Endothelial cell of umbilical vein (primary cell): ENCODE results near the gene KRTAP10-6. TPM values are rescaled to one million over a fixed set of nuclear protein-coding genes. Genes with fewer than 3 reads are reported as not detected.

ENCODE experiments used
- BruUV-seq: library from RNA; stranded (reverse); fragments of 400-500 nt; replicated peaks from 2 replicates; lab custom pipeline; 2021; lab: Mats Ljungman, UMichigan
- CTCF ChIA-PET: fragments of 300-600, 350-600 bp; sonication (Branson Sonifier 250); formaldehyde crosslinking; loops from one replicate; lab custom pipeline; 2021; ENCODE audit warnings: antibody characterized with exemption, inconsistent platforms; lab: Charles Lee
- POLR2A ChIA-PET: fragments of 300-600, 350-600 bp; sonication (Branson Sonifier 250); formaldehyde crosslinking; loops from one replicate; lab custom pipeline; 2021; ENCODE audit warnings: antibody characterized with exemption, inconsistent platforms; lab: Charles Lee
- DNase-seq: peaks from one replicate; pipeline ENCODE4 v3.0.0-alpha.2; 2011; ENCODE audit warnings: low read depth, low spot score
- FAIRE-seq: peaks from 2 replicates; lab custom pipeline; 2011; peaks lifted over from hg19 to GRCh38; lab: Jason Lieb, UNC
- H2AFZ ChIP-seq: 2 replicates; pipeline ENCODE4 v1.6.0; 2012; ENCODE audit warnings: low read depth, low read length, control low read depth, inconsistent platforms
- H3K27ac ChIP-seq: 2 replicates; pipeline ENCODE4 v1.5.1; 2011; ENCODE audit warnings: low read depth, mild to moderate bottlenecking, control low read depth, low read length, moderate library complexity; ENCODE audit not compliant: insufficient read depth
- H3K27me3 ChIP-seq, 2 experiments: 2 replicates each; pipeline versions ENCODE4 v1.6.0 to v1.6.1; 2011; ENCODE audit warnings: low read length in 2 of 2, mixed read lengths in 1 of 2; ENCODE audit not compliant: control insufficient read depth in 2 of 2, insufficient read depth in 2 of 2
- H3K36me3 ChIP-seq, 2 experiments: 2 replicates in 1 of 2; 3 replicates in 1 of 2; pipeline ENCODE4 v1.5.1; 2011; ENCODE audit warnings: low read length in 2 of 2, mild to moderate bottlenecking in 1 of 2, moderate library complexity in 1 of 2; ENCODE audit not compliant: control insufficient read depth in 2 of 2, insufficient read depth in 2 of 2; ENCODE audit errors: extremely low read depth in 1 of 2
- H3K4me1 ChIP-seq: 3 replicates; pipeline ENCODE4 v1.5.1; 2011; ENCODE audit warnings: mild to moderate bottlenecking, low read length; ENCODE audit not compliant: control insufficient read depth, insufficient read depth; ENCODE audit errors: extremely low read depth
- H3K4me2 ChIP-seq: 2 replicates; pipeline ENCODE4 v1.6.1; 2011; ENCODE audit warnings: low read length, control low read depth, mixed read lengths; ENCODE audit not compliant: insufficient read depth
- H3K4me3 ChIP-seq, 3 experiments: fragments of 200-600 bp in 1 of 3; sonication (generic), shearing (Covaris generic) in 1 of 3; replicated peaks in 1 of 3; 2 replicates each; pipeline ENCODE4 v1.5.1; 2011 to 2016; ENCODE audit warnings: control low read depth in 3 of 3, low read length in 3 of 3, mild to moderate bottlenecking in 2 of 3, inconsistent platforms in 1 of 3, low read depth in 1 of 3, moderate library complexity in 1 of 3; ENCODE audit not compliant: insufficient read depth in 1 of 3
- H3K79me2 ChIP-seq: 2 replicates; pipeline ENCODE4 v1.6.0; 2012; ENCODE audit warnings: low read length, inconsistent platforms; ENCODE audit not compliant: control insufficient read depth, insufficient read depth
- H3K9ac ChIP-seq: replicated peaks from 2 replicates; pipeline ENCODE3; 2011; ENCODE audit warnings: low read length, control low read depth; ENCODE audit not compliant: insufficient read depth; ENCODE audit errors: extremely low read depth
- H3K9me1 ChIP-seq: replicated peaks from 3 replicates; pipeline ENCODE4 v1.6.0; 2011; ENCODE audit warnings: mild to moderate bottlenecking, low read length; ENCODE audit not compliant: control insufficient read depth, insufficient read depth; ENCODE audit errors: extremely low read depth
- H3K9me3 ChIP-seq: replicated peaks from 2 replicates; pipeline ENCODE4 v1.5.1; 2012; ENCODE audit warnings: low read length, inconsistent platforms; ENCODE audit not compliant: control insufficient read depth, insufficient read depth
- H4K20me1 ChIP-seq: replicated peaks from 2 replicates; pipeline ENCODE3; 2011; ENCODE audit warnings: mild to moderate bottlenecking, low read length; ENCODE audit not compliant: control insufficient read depth, insufficient read depth; ENCODE audit errors: extremely low read depth
- EZH2 ChIP-seq: IDR thresholded peaks from 2 replicates; pipeline ENCODE4 v1.6.1; 2012; ENCODE audit warnings: borderline replicate concordance, low read depth, mild to moderate bottlenecking, moderate library complexity, low read length, inconsistent platforms; ENCODE audit not compliant: severe bottlenecking
- FOS ChIP-seq: IDR thresholded peaks from 2 replicates; pipeline ENCODE4 v1.6.1; 2011; ENCODE audit warnings: mild to moderate bottlenecking, low read length, moderate library complexity, borderline replicate concordance; ENCODE audit not compliant: insufficient read depth
- GATA2 ChIP-seq: IDR thresholded peaks from 2 replicates; pipeline ENCODE4 v1.7.0; 2011; ENCODE audit warnings: low read depth, mild to moderate bottlenecking, moderate library complexity, mixed read lengths, low read length; ENCODE audit not compliant: insufficient read length, insufficient read depth
- JUN ChIP-seq: IDR thresholded peaks from 2 replicates; pipeline ENCODE4 v1.6.1; 2011; ENCODE audit warnings: borderline replicate concordance, low read depth; ENCODE audit not compliant: insufficient read length, insufficient read depth
- MYC ChIP-seq: IDR thresholded peaks from one replicate; pipeline ENCODE4 v1.6.1; 2011; ENCODE audit warnings: mild to moderate bottlenecking, low read depth, low read length
- POLR2A ChIP-seq: IDR thresholded peaks from 2 replicates; pipeline ENCODE4 v1.6.1; 2012; ENCODE audit warnings: low read depth, mild to moderate bottlenecking, control low read depth, low read length
- POLR2AphosphoS5 ChIP-seq: IDR thresholded peaks from 2 replicates; pipeline ENCODE4 v1.6.1; 2012; ENCODE audit warnings: low read depth, mild to moderate bottlenecking, control low read depth, low read length, moderate library complexity; ENCODE audit not compliant: insufficient read depth
- dilution Hi-C: fragments of 300-500 bp; cut with MboI; formaldehyde crosslinking; loops from one replicate; pipeline ENCODE4 v1.15.0; 2019; ENCODE audit warnings: low sequenced_read_pairs; ENCODE audit not compliant: extremely low pct_ligation_motif_present
- intact Hi-C: fragments of 100-400 bp; cut with micrococcal nuclease; formaldehyde crosslinking; loops from one replicate; pipeline ENCODE4 v1.10.0; 2022
- polyA plus RNA-seq, 4 experiments: library from polyadenylated mRNA; depleted of rRNA in 3 of 4; stranded (reverse) in 3 of 4; unstranded in 1 of 4; fragments of >200 nt; gene quantifications; 2 replicates each; pipeline versions ENCODE4 v1.2.1 to v1.2.3, GENCODE V29; 2011 to 2012; ENCODE audit warnings: missing spikeins in 1 of 4
- total RNA-seq: library from RNA; stranded (reverse); gene quantifications from 2 replicates; pipeline ENCODE4 v1.2.3, GENCODE V29; 2021
- TF ChIP-seq, protein P1 (sequence below): IDR thresholded peaks from 2 replicates; pipeline ENCODE4 v1.6.1; 2011; ENCODE audit not compliant: insufficient read depth, insufficient read length
- TF ChIP-seq, protein P2 (sequence below), 2 donors: IDR thresholded peaks; 1 replicate in 1 of 2; 2 replicates in 1 of 2; pipeline ENCODE4 v1.5.1; 2011; ENCODE audit warnings: low read length in 2 of 2, mild to moderate bottlenecking in 2 of 2, moderate library complexity in 2 of 2, control low read depth in 1 of 2, inconsistent platforms in 1 of 2, low read depth in 1 of 2; ENCODE audit not compliant: insufficient read depth in 1 of 2; ENCODE audit errors: extremely low read depth in 1 of 2

Gene KRTAP10-6
- total and polyA plus RNA-seq, 2 donors (not counting 3 experiments of a cell fraction or from before 2014, with no cell fraction given): not detected

DNA sequence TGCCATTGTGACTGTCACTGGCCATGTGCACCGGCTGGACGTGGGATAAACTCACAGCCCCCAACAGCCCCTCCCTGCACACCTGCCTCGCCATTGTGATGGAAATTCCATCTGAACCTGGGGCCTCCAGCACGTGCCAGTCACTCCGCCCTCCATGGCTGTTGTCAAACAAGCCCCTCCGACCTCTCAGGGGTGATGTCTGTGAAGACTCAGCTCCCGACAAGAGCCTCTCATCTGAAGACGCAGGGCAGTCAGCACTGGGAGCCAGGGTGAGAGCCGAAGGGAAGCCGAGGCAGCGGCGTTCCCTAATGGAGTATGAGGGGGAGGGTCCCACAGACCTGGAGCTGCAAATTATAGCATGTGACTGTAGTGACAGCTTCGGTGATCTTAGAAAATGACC is 39.6 kb downstream of the KRTAP10-6 start:
- no TSS peak for BruUV-seq
- H3K9me3 ChIP-seq: no peaks in the 10 kb centered on the region
- no peak overlapping the region for H3K9ac ChIP-seq
- intact Hi-C loops (no loop called here), dilution Hi-C loops (no loop called here)
- TF ChIP-seq GATA2: no peak
- TF ChIP-seq EZH2: no peak
- H3K4me1 ChIP-seq: no peaks in the 10 kb centered on the region
- DNase-seq (no peak), FAIRE-seq (no peak)
- H3K27ac ChIP-seq: no peak overlapping the region
- H2AFZ ChIP-seq: no peak overlapping the region
- peaks cover 4% of the 10 kb centered on the region in 2 experiments for H3K27me3 ChIP-seq
- H3K36me3 ChIP-seq: no peaks in the 10 kb centered on the region
- no peaks in the 10 kb centered on the region for H4K20me1 ChIP-seq
- no peaks in the 10 kb centered on the region for H3K9me1 ChIP-seq
- H3K79me2 ChIP-seq: no peaks in the 10 kb centered on the region
- H3K4me3 ChIP-seq: no peak overlapping the region
- ChIA-PET CTCF (no interaction called here), POLR2A (no interaction called here)
- no peak overlapping the region for H3K4me2 ChIP-seq

DNA sequence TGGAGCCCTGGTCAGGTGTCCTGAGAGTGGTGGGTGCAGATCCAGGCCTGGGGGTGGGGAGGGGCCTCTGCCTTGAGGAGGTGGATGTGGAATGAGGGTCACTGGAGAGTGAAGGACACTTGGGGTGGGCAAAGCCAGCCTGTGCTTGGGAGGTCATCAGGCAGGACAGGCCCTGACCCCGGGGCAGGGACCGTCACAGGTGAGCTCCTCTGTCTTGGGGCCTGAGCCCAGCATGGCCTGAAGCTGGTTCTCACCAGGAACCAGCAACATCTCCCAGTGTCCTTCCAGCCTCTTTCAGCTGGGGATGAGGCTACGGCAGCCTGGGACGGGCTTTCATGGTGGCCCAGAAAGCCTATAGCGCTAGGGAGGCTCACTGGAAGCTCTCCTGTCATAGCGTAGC is 40.2 kb downstream of the KRTAP10-6 start:
- no peaks in the 10 kb centered on the region for H3K4me1 ChIP-seq
- H4K20me1 ChIP-seq: no peaks in the 10 kb centered on the region
- no peak overlapping the region for H3K4me2 ChIP-seq
- CTCF ChIA-PET: no interaction called here
- FAIRE-seq: no peak
- no peak for DNase-seq
- no peaks in the 10 kb centered on the region for H3K9me3 ChIP-seq
- H3K79me2 ChIP-seq: no peaks in the 10 kb centered on the region
- no peak overlapping the region for H3K9ac ChIP-seq
- H3K9me1 ChIP-seq: no peaks in the 10 kb centered on the region
- peaks cover 5 to 6% of the 10 kb centered on the region in 2 experiments for H3K27me3 ChIP-seq
- H3K27ac ChIP-seq: no peak overlapping the region
- BruUV-seq: no TSS peak
- no peak overlapping the region for H2AFZ ChIP-seq
- POLR2A ChIA-PET: no interaction called here
- intact Hi-C loops (no loop called here), dilution Hi-C loops (no loop called here)
- TF ChIP-seq, protein P1, sequence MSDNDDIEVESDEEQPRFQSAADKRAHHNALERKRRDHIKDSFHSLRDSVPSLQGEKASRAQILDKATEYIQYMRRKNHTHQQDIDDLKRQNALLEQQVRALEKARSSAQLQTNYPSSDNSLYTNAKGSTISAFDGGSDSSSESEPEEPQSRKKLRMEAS: no peak
- TF ChIP-seq POLR2AphosphoS5 (no peak), JUN (no peak), FOS (no peak), EZH2 (no peak), GATA2 (no peak), POLR2A (no peak), MYC (no peak)
- TF ChIP-seq, protein P2, sequence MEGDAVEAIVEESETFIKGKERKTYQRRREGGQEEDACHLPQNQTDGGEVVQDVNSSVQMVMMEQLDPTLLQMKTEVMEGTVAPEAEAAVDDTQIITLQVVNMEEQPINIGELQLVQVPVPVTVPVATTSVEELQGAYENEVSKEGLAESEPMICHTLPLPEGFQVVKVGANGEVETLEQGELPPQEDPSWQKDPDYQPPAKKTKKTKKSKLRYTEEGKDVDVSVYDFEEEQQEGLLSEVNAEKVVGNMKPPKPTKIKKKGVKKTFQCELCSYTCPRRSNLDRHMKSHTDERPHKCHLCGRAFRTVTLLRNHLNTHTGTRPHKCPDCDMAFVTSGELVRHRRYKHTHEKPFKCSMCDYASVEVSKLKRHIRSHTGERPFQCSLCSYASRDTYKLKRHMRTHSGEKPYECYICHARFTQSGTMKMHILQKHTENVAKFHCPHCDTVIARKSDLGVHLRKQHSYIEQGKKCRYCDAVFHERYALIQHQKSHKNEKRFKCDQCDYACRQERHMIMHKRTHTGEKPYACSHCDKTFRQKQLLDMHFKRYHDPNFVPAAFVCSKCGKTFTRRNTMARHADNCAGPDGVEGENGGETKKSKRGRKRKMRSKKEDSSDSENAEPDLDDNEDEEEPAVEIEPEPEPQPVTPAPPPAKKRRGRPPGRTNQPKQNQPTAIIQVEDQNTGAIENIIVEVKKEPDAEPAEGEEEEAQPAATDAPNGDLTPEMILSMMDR (IDR thresholded peaks at IDR 0.05; ENCODE audit: extremely low read depth in 1 of 2, insufficient read depth in 1 of 2, low read depth in 1 of 2, low read length in 2 of 2): no peak
- no peak overlapping the region for H3K4me3 ChIP-seq
- H3K36me3 ChIP-seq: no peaks in the 10 kb centered on the region
